Stimulated activated CD8-positive, alpha-beta memory T cell treated with anti-CD3 and anti-CD28 coated beads, Interleukin-12 subunit alpha, Interleukin-12 subunit beta, amount 100 ng/mL, for 24 hours (primary cell): ENCODE data around the gene WASHC2C.
"Not testable (repeated sequence)": the region's sequence is repeated elsewhere in the genome, so short reads cannot be mapped to it uniquely, and the experiment has no call there.

Experiments
- DNase-seq: peaks from one replicate; pipeline ENCODE4 v3.0.0-alpha.2; 2020; ENCODE audit errors: extremely low read depth

The WASHC2C gene

DNA sequence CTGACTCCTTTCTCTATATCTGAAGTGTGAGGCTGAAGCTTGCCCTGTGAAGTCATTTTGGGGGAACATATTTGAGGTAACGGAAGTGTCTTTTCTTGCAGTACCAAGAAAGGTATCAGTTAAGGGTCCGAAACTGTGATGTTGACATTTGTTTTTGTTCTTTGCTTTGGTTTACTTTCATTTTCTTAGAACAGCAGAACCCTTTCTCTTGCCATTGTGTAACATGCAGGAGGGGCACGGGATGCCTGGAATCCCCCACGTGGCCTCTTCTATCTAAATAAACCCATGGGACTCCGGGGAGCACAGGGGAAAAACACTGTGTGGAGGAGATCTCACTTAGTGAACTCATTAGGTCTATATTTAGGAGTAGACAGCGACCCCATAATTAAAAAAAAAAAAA, 34.6 kb downstream of the WASHC2C start:
- not testable (repeated sequence) for DNase-seq

- not testable (repeated sequence) for DNase-seq
These were observed 36.0 kb downstream of the WASHC2C start for GRCh38 chr10:45763037-45763436.

GRCh38 chr10:45768334-45768733, 41.3 kb downstream of the WASHC2C start:
- not testable (repeated sequence) for DNase-seq

DNA sequence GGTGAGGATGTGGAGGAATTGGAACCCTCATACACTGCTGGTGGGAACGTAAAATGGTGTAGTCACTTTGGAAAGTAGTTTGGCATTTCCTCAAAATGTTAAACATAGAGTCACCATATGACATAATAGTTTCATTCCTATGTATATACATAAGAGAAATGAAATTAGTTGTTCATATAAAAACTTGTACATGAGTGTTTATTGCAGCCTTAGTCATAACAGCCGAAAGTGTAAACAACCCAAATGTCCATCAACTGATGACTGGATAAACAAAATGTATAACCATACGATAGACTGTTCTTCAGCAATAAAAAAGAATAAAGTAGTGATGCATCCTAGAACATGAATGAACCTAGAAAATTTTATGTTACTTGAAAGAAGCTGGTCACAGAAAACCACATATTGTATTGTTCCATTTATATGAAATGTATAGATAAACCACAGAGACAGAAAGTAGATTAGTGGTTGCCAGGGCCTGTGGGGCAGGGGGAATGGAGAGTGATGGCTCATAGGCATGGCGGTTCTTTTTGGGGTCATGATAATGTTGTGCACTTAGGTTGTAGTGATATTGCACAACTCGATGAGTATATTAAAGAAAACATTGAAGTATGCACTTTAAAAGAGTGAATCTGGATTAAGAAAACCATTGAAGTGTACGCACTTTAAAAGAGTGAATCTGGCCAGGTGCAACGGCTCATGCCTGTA, 44.8 kb downstream of the WASHC2C start:
- DNase-seq, result not testable (repeated sequence)

DNA sequence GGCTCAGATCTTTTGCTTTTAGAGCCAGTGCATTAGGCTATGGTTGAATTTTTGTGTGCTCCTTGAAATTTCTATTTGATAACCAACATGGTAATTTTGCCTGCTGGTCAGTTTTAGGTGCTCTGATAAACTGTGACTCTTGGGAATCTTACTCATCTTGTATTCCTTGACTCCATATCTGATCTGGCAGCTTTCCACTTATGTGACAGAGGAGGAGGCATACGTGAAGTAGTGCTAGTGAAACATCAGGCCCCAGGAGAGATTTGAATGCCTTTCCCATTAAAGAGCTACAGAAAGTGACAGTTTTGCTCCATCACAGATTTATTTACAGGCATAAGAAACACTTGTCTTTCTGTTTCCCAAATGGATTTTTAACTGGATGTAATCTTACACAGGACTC, 59.2 kb downstream of the WASHC2C start:
- DNase-seq, result not testable (repeated sequence)

DNA sequence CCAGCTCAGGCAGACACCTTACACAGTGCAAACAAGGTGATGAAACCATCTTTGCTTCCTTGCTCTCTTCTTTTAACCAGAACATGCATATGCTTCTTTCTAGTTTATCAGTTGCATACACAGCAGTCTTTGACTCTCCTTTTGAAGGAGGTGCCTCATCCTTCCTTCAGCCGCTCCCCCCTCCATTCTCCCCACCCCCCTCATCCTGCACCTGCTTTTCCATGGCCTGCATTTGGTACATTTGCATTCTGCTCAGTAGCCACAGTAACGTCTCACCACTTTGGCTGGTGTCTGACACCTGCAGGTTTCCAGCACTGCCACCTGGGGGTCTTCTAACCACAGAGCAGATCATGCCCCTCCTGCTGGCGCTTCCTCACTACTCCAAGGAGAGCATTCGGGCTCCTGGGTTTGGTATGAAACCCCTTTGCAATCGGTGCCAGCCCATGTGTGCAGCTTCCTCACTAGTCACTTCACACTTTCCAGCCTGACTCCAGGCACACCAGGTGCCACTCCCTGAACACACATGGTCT, 60.2 kb downstream of the WASHC2C start:
- not testable (repeated sequence) for DNase-seq

DNA sequence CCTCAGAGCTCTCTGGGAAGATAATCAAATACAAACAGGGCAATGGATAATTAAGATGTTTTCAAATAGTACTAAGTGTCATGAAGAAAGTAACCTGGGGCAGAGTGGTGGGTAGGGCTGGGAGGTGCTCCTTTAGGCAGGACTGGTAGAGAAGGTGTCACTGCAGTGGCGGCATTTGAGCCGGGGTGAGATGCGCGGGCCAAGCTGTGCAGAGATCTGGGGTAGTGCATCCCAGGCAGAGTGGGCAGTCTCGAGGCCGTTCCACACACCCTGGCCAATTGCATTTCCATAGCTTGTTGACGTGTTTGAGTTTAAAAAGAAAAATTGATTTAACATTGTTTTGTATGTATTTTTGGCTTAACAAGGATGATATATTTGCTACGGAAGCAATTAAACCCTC, 62.9 kb downstream of the WASHC2C start:
- not testable (repeated sequence) for DNase-seq

- DNase-seq, result not testable (repeated sequence)
These were observed 63.8 kb downstream of the WASHC2C start for GRCh38 chr10:45790694-45791426.

- not testable (repeated sequence) for DNase-seq
These were observed 67.7 kb downstream of the WASHC2C start for GRCh38 chr10:45794761-45795160.

- not testable (repeated sequence) for DNase-seq
These were observed 76.3 kb downstream of the WASHC2C start for GRCh38 chr10:45803060-45804010.

DNA sequence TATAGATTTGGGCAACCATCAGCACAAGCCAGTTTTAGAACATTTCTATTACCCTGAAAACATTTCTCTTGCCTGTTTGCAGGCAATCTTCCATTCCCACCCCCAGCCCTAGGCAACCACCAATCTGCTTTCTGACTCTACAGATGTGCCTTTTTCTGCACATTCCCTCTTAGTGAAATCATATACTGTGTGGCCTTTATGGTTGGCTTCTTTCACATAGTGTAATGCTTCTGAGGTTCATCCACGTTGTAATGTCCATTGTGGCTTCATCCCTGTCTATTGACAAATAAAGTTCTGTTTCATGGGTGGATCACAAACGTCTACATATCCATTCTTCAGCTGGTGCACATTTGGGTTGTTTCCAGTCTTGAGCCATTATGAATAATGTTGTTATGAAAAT, 77.9 kb downstream of the WASHC2C start:
- DNase-seq, result not testable (repeated sequence)

GRCh38 chr10:45809837-45810236, 82.8 kb downstream of the WASHC2C start:
- no peak for DNase-seq

GRCh38 chr10:45811075-45811474, 84.0 kb downstream of the WASHC2C start:
- DNase-seq, result no peak

DNA sequence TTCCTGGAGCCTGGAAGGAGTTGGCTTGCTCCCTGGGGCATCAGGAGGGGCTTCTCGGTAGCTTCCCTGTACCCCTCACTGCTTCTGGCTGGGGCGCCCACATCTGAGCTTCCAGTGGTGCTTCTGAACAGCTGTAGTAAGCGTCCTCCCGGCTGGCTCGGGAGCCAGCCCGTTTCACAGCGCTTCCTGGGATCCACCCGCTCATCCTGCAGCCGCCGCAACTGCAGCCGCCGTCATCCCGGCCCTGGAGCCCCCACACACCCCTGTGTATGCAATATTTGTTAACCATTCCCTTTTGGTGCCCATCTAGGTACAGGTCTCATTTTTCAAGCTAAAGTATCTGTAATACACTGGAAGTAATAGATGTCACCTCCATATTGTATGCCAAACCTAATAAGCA, 85.9 kb downstream of the WASHC2C start:
- not testable (repeated sequence) for DNase-seq

GRCh38 chr10:45814146-45814545, 87.1 kb downstream of the WASHC2C start:
- DNase-seq, result not testable (repeated sequence)

DNA sequence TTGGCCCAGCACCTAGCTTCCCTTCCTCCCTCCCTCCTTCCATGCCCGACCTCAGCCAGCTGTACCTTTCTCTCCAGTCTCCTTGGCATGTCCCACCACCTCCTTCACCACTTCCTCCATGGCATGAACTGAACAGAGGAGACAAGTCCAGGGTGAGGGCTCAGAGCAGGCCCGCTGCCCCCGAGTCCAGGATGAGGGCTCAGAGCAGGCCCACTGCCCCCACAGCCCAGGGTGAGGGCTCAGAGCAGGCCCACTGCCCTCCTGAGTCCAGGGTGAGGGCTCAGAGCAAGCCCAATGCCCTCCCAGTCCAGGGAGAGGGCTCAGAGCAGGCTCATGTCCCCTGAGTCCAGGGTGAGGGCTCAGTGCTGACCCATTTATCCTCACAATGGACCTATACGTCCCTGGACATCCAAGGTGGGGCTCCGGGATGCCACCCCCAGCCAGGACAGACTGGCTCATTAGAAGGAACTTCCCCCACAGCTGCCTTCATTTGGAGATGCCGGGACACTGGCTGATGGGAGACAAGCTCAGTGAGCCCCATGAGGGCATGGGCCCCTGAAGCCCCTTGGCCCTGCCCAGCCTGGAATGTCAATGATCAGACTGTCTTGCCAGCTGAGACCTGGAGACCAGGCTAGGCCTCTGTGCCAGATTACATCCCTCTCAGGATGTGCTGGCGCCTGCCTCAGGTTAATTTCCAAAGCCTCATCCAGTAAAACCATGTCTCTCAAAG, 90.2 kb downstream of the WASHC2C start:
- no peak for DNase-seq

DNA sequence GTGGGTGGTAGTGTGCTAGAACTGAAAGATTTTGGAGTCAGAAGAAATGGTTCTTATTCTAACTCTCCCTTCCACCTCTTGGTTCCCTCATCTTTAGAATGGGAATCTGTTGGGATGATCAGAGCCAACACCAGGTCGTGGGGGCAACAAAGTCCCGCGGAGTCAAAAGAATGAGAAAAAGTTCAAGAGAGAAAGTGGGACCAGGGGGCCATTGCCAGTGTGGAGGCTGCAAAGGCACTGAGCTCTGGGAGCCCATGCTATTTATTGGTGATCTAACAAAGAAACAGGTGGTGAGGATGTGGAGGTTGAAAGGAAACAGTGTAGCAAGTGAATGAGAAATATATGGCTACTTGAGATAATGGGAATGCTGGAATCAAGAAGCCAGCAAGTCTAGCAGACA, 90.8 kb downstream of the WASHC2C start:
- no peak for DNase-seq

GRCh38 chr10:45819552-45819951, 92.5 kb downstream of the WASHC2C start:
- no peak for DNase-seq

DNA sequence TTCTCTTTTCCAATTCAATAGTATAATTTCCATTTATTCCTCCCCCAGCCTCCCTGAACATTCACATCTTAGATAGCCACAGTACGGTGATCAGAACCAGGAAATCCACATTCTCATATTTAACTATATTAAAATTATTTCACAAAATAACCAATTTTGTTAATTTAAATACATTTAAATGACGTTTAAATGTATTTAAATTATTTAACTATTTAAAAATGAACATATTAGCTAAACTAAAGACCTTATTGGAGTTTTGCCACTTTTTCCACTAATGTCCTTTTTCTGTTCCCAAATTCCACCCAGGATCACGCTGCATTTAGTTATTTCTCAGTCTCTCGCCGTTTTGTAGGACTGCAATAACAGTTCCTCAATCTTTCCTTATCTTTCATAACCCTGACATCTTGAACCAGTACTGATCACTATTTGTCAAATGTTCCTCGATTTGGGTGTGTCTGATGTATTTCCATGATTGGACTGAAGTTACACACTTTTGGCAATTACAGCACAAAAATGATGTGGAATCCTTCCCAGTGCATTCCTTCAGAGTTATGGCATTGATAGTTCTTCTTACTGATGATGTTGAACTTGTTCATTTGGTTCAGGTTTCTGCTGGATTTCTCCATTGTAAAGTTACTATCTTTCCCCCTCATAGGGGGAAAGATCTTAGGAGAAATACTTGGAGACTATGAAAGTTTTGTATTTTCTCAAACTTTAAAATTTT, 93.2 kb downstream of the WASHC2C start:
- not testable (repeated sequence) for DNase-seq

DNA sequence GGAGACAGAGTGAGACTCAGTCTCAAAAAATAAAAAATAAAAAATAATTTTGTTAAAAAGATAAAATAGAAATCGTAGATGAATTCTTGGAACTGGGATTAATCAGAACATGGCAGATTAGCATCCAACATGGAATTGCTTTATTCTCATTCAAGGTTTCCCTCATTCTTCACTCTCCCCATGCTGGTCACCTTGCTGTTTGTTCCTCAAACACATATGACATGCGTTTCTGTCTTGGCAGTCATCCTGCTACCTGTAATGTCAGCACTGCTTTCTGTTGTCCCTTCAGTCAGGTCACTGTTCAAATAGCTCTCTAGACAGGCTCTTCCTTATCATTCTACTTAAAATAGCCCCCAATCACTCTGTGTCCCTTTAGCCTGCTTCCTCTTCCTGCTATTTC, 95.9 kb downstream of the WASHC2C start:
- DNase-seq, result not testable (repeated sequence)
